ENCODE results near the gene NRP1.
"Not testable (repeated sequence)": the region's sequence is repeated elsewhere in the genome, so short reads cannot be mapped to it uniquely, and the experiment has no call there.

The NRP1 gene

GRCh38 chr10:33238643-33239042 lies 95.8 kb downstream of the NRP1 start:
- DNase-seq = no peak

GRCh38 chr10:33237736-33238624 lies 96.5 kb downstream of the NRP1 start:
- no peak for DNase-seq

GRCh38 chr10:33236916-33237315 lies 97.6 kb downstream of the NRP1 start:
- no peak for DNase-seq

GRCh38 chr10:33235951-33236350 lies 98.5 kb downstream of the NRP1 start:
- DNase-seq = no peak

- no peak for DNase-seq
Observed at GRCh38 chr10:33235251-33235884, 99.1 kb downstream of the NRP1 start.

GRCh38 chr10:33234831-33235237 lies 99.6 kb downstream of the NRP1 start:
- DNase-seq = no peak

- DNase-seq = no peak
Observed at GRCh38 chr10:33233635-33234034, 100.8 kb downstream of the NRP1 start.

GRCh38 chr10:33233221-33233620 lies 101.2 kb downstream of the NRP1 start:
- DNase-seq = no peak

GRCh38 chr10:33231621-33232350 lies 102.7 kb downstream of the NRP1 start:
- DNase-seq = no peak

- no peak for DNase-seq
Observed at GRCh38 chr10:33229949-33230267, 104.6 kb downstream of the NRP1 start.

- no peak for DNase-seq
Observed at GRCh38 chr10:33229252-33229948, 105.1 kb downstream of the NRP1 start.

GRCh38 chr10:33228426-33228825 lies 106.0 kb downstream of the NRP1 start:
- DNase-seq = no peak

GRCh38 chr10:33227489-33227888 lies 107.0 kb downstream of the NRP1 start:
- no peak for DNase-seq

GRCh38 chr10:33224251-33224965 lies 110.1 kb downstream of the NRP1 start:
- DNase-seq = no peak

GRCh38 chr10:33223326-33224000 lies 111.0 kb downstream of the NRP1 start:
- DNase-seq = no peak

- DNase-seq = not testable (repeated sequence)
Observed at GRCh38 chr10:33222304-33222703, 112.2 kb downstream of the NRP1 start.

GRCh38 chr10:33217854-33218253 lies 116.6 kb downstream of the NRP1 start:
- no peak for DNase-seq

GRCh38 chr10:33216661-33217427 lies 117.6 kb downstream of the NRP1 start:
- no peak for DNase-seq

GRCh38 chr10:33215635-33216034 lies 118.8 kb downstream of the NRP1 start:
- DNase-seq = no peak

GRCh38 chr10:33215154-33215553 lies 119.3 kb downstream of the NRP1 start:
- no peak for DNase-seq
